ENCODE results near the gene RHBDL1.

RHBDL1 gene

GRCh38 chr16:643050-643368 is 32.5 kb upstream of the RHBDL1 start:
- TF ChIP-seq, protein P1, sequence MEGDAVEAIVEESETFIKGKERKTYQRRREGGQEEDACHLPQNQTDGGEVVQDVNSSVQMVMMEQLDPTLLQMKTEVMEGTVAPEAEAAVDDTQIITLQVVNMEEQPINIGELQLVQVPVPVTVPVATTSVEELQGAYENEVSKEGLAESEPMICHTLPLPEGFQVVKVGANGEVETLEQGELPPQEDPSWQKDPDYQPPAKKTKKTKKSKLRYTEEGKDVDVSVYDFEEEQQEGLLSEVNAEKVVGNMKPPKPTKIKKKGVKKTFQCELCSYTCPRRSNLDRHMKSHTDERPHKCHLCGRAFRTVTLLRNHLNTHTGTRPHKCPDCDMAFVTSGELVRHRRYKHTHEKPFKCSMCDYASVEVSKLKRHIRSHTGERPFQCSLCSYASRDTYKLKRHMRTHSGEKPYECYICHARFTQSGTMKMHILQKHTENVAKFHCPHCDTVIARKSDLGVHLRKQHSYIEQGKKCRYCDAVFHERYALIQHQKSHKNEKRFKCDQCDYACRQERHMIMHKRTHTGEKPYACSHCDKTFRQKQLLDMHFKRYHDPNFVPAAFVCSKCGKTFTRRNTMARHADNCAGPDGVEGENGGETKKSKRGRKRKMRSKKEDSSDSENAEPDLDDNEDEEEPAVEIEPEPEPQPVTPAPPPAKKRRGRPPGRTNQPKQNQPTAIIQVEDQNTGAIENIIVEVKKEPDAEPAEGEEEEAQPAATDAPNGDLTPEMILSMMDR (conservative IDR thresholded peaks at IDR 0.05; ENCODE audit: low read depth, low read length): no peak
- no peak for DNase-seq (ENCODE audit: low read depth)
- no peak overlapping the region for H3K4me3 ChIP-seq (ENCODE audit: low read depth, low read length)

DNA sequence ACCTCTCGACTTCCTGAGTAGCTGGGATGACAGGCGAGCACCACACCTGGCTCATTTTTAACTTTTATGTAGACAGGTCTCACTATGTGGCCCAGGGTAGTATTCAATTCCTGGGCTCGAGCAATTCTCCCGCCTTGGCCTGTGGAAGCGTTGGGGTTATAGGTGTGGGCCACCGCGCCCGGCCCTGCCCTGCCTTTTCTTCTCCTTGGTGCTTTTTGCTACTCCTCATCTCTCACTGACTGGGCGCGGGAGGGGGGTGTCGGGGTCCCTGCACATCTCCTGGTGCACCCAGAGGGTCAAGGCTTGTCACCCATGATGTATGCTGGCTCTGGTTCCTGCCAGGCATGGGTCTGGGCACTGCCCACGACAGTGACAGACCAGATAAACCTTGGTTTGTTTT is 30.9 kb upstream of the RHBDL1 start:
- TF ChIP-seq, protein P1 (conservative IDR thresholded peaks at IDR 0.05; ENCODE audit: low read depth, low read length): no peak
- DNase-seq (ENCODE audit: low read depth): no peak

DNA sequence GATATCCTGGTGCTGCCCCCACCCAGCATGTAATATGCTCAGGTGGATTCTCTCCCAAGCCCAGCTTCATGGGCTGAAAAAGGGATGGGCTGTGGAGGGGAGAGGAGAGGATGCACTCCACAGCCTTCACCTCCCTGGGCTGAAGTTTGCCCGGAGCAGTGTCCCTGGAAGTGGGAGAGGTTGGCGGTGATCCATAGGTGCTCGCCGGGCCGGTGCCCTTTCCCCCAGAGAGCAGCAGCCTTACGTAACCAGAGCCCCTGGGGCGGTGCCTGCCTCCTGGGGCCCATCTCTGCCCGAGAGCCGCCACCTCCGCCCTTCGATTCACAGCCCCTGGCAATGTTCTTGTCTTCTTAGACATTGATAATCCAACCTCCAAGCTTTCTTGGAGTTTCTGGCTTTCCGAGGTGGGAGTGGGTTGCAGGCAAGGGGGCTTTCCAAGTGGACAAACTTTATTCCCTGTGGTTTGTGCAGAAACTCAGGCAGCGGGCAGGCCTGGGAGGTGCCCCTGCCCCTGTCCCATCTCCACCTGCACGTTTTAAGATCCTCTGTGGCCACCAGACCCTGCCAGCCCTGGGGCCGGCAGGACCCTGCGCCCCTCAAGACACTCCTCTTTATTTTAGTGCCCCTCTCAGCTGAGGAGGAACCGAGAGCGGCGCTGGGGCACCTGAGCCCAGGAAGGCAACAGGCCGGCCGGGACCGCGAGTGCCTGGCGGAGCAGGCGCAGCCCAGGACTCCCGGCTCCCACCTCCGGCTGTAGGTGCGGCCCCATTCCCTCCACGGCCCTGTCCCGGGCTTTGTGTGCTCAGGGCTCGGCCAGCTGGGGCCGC is 29.4 kb upstream of the RHBDL1 start:
- no peak overlapping the region for H3K4me3 ChIP-seq (ENCODE audit: low read depth, low read length)
- DNase-seq (ENCODE audit: low read depth): no peak

More for the DNA sequence above, 30.9 kb upstream of the RHBDL1 start:
- no peak overlapping the region for H3K4me3 ChIP-seq (ENCODE audit: low read depth, low read length)

DNA sequence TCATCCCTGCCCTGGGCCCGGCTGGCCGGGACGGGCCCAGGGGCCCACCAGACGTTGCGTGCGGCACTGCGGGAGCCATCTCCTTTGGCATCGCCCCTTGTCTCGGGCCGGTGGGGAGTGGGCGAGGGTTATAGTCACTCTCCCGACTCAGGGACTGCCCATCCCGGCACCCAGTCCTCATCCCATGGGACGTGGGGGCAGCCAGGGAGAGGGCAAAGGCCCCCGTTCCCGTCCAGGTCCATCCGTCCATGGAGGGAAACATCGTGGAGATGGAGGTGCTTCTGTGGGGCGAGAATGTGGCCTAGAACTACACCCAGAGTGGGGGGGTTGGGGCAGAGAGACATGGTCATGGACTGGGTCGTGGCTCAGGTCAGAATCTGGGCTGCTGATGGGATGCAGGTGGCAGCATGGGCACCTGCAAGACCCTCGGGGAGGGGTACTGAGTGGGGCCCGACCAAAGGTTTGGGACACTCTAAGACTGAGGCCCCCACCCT is 28.7 kb upstream of the RHBDL1 start:
- TF ChIP-seq, protein P1 (conservative IDR thresholded peaks at IDR 0.05; ENCODE audit: low read depth, low read length): no peak
- no peak overlapping the region for H3K4me3 ChIP-seq (ENCODE audit: low read depth, low read length)
- DNase-seq (ENCODE audit: low read depth): no peak

More for the DNA sequence above, 29.4 kb upstream of the RHBDL1 start:
- TF ChIP-seq, protein P1 (conservative IDR thresholded peaks at IDR 0.05; ENCODE audit: low read depth, low read length): no peak

DNA sequence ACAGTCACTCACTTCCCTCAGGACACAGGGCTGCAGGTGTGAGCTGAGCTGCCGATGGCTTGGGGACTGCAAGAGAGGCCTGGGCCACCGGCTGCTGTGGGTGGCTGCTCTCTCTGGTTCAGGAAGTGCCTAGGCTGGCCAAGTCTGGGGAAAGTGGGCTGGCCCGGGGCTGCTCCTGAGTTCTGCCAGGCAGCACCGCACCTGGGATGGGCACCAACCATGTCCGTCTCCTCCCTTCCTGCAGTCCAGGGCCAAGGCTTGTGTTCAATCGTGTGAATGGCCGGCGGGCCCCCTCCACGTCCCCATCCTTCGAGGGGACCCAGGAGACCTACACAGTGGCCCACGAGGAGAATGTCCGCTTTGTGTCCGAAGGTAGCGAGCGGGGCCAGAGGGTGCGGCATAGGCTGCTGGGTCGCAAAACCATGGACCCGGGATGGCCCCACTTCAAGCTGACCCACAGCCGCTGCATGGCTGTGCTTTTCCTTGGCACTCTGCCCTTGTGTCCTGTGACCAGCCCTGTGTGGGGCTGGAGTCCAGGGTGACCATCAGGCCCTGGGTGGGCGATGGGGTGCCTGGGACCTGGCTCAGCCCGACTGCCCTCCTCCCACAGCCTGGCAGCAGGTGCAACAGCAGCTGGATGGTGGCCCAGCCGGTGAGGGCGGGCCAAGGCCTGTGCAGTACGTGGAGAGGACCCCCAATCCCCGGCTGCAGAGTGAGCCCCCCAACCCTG is 28.1 kb upstream of the RHBDL1 start:
- no peak overlapping the region for H3K4me3 ChIP-seq (ENCODE audit: low read depth, low read length)
- no peak for DNase-seq (ENCODE audit: low read depth)

DNA sequence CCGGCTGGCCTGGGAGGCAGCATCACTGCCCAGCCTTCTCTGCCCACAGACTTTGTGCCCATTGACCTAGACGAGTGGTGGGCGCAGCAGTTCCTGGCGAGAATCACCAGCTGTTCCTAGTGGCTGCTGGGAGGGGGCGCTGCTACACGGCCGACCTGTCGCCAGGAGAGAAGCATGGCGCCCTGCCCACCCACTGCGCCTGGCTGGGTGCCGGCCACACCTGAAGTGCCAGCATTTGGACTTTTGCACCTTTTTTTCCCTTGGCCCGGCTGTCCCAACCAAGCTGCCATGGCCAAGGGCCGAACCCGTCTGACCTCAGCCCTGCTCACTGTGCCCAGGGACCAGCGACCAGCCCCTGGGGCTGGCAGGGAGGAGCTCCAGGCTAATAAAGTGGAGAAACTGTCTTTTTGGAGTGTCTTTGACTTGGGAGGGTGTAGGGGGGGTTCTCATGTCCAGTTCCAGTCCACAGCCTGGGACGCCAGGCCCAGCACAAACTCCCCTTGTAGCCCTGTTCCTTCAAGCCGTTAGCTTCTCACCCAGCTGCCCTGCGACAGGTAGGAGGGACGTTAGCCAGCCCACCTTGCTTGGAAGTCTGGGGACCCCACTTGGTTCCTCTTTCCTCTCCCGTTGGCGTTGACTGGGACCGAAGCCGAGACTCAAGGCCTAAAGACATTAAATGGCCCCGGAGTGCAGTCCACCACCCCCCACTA is 27.2 kb upstream of the RHBDL1 start:
- H3K4me3 ChIP-seq (ENCODE audit: low read depth, low read length): peak overlapping the region; percentile 65
- DNase-seq (ENCODE audit: low read depth): peak; percentile 20
- TF ChIP-seq, protein P1 (conservative IDR thresholded peaks at IDR 0.05; ENCODE audit: low read depth, low read length): peak; percentile 41

More for the DNA sequence above, 28.1 kb upstream of the RHBDL1 start:
- TF ChIP-seq, protein P1 (conservative IDR thresholded peaks at IDR 0.05; ENCODE audit: low read depth, low read length): no peak
